Left colon (tissue), 2 donors: Measurements from ENCODE around the gene LASP1. TPM values are rescaled to one million over a fixed set of nuclear protein-coding genes. Genes with fewer than 3 reads are reported as not detected.
"Not testable (repeated sequence)": the region's sequence is repeated elsewhere in the genome, so short reads cannot be mapped to it uniquely, and the experiment has no call there.

Experiments
- ATAC-seq: fragments of 200-7000 bp; cut with Tn5 transposase; one replicate; pipeline ENCODE4 v1.9.1; 2020; ENCODE audit warnings: mild to moderate bottlenecking, moderate library complexity
- DNase-seq, 2 donors: peaks; one replicate each; pipeline ENCODE4 v3.0.0-alpha.2; 2020
- intact Hi-C, 2 donors: fragments of 100-400 bp; cut with DNase I in 1 of 2; cut with micrococcal nuclease in 1 of 2; formaldehyde crosslinking; loops; one replicate each; pipeline versions ENCODE4 v1.11.2 to v1.14.0; 2022; cut with DNase I, micrococcal nuclease
- total RNA-seq, 2 donors: library from RNA; stranded (reverse); fragmentation: NEBNext Ultra II Directional; extraction: Animal tissue kit (Norgen Biotek cat#: 25700); gene quantifications; one replicate each; pipeline ENCODE4 v1.2.1, GENCODE V29; 2021
- donor health status: DM: no; HTN: no; CAD: no.
- donor health status: DM: yes; HTN: yes; CAD: no.

LASP1 gene
- total RNA-seq, 2 donors from 2014 or later, result 245 to 318 TPM

- intact Hi-C loops, result no loop called here
- ATAC-seq (no peak), DNase-seq (no peak)
These were observed 29.6 kb downstream of the LASP1 start for GRCh38 chr17:38899421-38899820.

GRCh38 chr17:38900978-38901656 lies 31.3 kb downstream of the LASP1 start:
- DNase-seq (no peak), ATAC-seq (no peak)
- intact Hi-C loops, result no loop called here

GRCh38 chr17:38903404-38903803 lies 33.5 kb downstream of the LASP1 start:
- DNase-seq, result no peak
- intact Hi-C loops, result no loop called here
- ATAC-seq, result no peak

DNA sequence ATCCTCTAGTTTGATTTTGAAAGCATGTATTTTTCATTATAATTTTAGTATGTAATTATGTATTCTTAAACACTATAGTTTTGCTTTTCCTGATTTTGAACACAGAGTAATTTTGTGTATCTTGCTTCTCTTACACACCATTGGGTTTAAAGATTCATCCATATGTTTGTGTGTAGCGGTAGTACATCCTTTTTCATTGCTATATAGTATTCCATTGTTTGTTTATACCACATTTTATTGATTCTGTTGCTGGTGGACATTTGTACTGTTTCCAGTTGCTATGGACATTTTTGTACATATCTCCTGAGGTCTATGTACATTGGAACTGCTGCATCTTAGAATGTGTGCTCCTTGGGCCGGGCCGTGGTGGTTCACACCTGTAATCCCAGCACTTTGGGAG lies 35.0 kb downstream of the LASP1 start:
- DNase-seq (no peak), ATAC-seq (no peak)
- intact Hi-C loops, result no loop called here

DNA sequence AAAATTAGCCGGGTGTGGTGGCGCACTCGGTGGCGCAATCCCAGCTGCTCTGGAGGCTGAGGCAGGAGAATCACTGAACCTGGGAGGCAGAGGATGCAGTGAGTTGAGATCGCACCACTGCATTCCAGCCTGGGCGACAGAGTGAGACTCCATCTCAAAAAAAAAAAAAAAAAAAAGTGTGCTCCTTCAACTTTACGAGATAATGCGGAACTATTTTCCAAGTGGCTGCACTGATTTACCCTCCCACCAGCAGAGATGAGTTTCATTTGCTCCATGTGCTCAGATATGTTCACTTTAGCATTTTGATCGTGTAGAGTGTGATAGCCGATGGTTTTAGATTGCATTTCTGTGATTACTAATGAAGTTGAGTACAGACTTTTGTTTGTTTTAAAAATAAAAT lies 35.5 kb downstream of the LASP1 start:
- no peak for DNase-seq

GRCh38 chr17:38906460-38907228 lies 36.8 kb downstream of the LASP1 start:
- intact Hi-C loops, result no loop called here
- ATAC-seq, result no peak
- DNase-seq, result no peak

More for the DNA sequence above, 35.5 kb downstream of the LASP1 start:
- intact Hi-C loops, result no loop called here
- no peak for ATAC-seq

DNA sequence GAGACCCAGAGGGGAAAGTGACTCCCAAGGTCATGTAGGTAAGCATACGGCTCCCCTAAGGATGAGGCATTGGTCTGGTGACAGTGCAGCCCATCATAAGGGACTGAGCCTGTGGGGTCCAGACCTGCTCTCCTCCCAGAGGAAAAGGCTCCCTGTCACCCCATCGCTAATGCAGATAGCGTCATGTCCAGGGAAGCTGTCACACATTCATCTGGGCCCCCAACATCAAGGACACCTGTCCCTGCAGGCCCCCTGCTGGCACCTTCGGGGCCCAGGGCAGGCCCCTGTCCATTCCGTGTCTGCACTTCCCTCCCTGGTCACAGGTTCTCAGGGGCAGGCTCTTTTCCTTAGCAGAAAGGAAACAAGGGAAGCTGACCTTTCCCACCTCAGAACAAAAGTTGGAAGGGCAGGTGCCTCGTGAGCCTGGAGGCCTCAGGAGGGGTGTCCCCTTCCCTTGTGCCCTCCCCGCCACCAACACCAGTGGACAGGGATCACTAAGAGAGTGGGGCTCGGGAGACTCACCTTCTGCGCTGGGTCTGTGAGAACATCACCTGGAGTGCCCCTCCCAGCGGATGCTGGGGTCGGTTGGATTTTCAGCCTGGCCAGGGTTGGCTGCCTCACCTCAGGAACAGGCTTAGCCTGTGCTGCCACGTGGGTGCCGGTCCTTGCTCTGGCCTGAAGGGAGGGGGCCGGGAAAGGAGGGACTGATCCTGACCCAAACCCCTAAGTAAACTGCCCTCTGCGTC lies 38.2 kb downstream of the LASP1 start:
- no peak for ATAC-seq
- intact Hi-C loops, result no loop called here
- DNase-seq, result no peak

- intact Hi-C loops, result no loop called here
- peak in 1 of 2 donors; percentile 22 for DNase-seq
- no peak for ATAC-seq
These were observed 38.9 kb downstream of the LASP1 start for GRCh38 chr17:38908676-38909181.

DNA sequence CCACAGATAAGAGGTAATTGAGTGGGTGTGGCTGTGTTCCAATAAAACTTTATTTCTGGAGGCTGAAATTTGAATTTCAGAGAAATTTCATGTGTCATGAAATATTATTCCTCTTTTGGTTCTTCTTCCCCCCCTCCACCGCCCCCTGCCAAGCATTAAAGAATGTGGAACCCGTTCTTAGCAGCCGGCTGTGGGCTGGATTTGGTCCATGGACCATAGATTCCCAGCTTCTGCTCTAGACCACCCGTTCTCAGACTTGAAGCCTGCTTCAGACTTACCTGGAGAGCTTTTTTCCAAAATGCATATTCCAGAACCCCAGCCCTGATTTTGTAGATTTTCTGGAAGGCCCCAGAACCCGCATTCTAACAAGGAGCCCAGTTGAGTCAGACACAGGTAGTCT lies 40.5 kb downstream of the LASP1 start:
- no peak for ATAC-seq
- intact Hi-C loops, result no loop called here
- DNase-seq, result no peak

GRCh38 chr17:38911081-38911730 lies 41.3 kb downstream of the LASP1 start:
- DNase-seq, result peak in 1 of 2 donors; percentile 20
- intact Hi-C loops, result no loop called here
- no peak for ATAC-seq

- intact Hi-C loops, ATAC-seq, DNase-seq: not testable (repeated sequence)
These were observed 41.8 kb downstream of the LASP1 start for GRCh38 chr17:38911731-38912081.

DNA sequence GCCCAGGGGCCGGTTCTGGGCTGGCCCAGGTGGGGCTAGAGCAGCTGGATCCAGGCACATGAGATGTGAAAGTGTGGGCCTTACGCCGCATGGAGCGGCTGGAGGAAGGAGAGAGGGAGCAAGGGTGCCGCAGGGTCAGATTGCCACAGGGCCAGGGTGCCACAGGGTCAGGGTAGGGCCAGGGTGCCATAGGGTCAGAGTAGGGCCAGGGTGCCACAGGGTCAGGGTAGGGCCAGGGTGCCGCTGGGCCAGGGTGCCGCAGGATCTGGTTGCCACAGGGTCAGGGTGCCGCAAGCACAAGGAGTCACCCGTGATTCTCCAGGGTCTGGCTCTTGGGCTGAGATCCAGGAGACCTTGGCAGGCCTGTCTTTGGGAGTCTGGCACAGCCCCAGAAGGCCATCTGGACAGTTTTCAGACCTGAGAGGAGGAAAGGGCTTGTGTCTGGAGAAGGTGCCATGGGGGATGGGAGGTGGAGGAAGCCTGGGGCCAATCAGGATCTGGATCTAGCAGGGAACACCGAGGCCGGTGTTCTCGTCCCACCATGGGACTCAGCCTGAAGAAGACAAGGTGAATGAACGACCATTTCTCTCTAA lies 42.5 kb downstream of the LASP1 start:
- ATAC-seq (no peak), DNase-seq (peak in 1 of 2 donors; percentile 75)
- intact Hi-C loops, result no loop called here

DNA sequence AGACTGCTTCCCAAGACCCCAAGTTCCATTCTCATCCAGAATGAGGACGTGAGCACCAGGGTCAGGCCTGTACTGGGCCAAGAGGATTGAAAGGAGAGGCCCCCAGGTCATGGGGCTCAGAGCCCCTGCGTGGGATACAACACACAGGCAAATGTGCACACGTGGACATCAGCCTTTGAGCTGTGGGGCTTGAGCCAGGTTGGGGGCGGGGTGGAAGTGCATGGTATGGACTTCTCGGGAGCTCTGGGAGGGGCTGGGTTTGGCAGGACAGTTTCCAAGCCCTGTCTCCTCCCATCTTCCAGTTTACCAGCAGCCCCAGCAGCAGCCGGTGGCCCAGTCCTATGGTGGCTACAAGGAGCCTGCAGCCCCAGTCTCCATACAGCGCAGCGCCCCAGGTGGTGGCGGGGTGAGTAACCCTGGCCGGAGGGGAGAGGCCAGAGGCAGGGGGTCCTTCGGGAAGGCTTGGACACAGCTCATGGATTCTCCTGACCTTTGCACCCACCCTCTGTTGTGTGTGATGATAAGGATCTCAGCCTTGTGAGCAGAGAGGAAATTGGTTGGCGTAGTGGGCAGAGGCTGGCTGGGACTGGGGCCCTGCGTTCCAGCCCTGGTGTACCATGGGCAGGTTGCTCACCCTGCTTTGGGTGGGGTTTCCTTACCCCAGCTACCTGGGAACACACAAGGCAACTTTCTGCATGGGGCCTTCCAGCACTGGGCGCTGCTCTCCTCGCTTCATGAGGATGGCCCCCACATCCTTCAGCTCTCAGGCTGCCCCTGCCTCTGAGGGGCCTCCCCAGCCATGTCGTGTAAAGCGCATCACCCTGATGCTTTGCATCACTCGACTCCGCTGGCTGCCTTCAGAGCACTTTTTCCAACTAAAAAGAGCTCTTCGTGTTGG lies 45.1 kb downstream of the LASP1 start:
- DNase-seq (no peak), ATAC-seq (peak; percentile 59)
- intact Hi-C loops, result no loop called here

GRCh38 chr17:38915639-38915995 lies 45.8 kb downstream of the LASP1 start:
- no peak for ATAC-seq
- intact Hi-C loops, result no loop called here
- no peak for DNase-seq

GRCh38 chr17:38916771-38917170 lies 46.9 kb downstream of the LASP1 start:
- ATAC-seq (no peak), DNase-seq (no peak)
- intact Hi-C loops, result no loop called here

- DNase-seq (no peak), ATAC-seq (no peak)
- intact Hi-C loops, result no loop called here
These were observed 47.4 kb downstream of the LASP1 start for GRCh38 chr17:38917259-38917658.

- intact Hi-C loops, result no loop called here
- ATAC-seq, result no peak
- DNase-seq, result no peak
These were observed 48.5 kb downstream of the LASP1 start for GRCh38 chr17:38918129-38918913.
